Stimulated activated CD4-positive, alpha-beta T cell treated with anti-CD3 and anti-CD28 coated beads, Interleukin-1b, Interleukin-23, amount 100 ng/mL, for 4 hours (primary cell): ENCODE data around the gene PPID.
"Not testable (repeated sequence)": the region's sequence is repeated elsewhere in the genome, so short reads cannot be mapped to it uniquely, and the experiment has no call there.

Experiments
- DNase-seq, 2 donors: peaks; one replicate each; pipeline ENCODE4 v3.0.0-alpha.2; 2020; ENCODE audit warnings: low read depth in 2 of 2

The PPID gene

DNA sequence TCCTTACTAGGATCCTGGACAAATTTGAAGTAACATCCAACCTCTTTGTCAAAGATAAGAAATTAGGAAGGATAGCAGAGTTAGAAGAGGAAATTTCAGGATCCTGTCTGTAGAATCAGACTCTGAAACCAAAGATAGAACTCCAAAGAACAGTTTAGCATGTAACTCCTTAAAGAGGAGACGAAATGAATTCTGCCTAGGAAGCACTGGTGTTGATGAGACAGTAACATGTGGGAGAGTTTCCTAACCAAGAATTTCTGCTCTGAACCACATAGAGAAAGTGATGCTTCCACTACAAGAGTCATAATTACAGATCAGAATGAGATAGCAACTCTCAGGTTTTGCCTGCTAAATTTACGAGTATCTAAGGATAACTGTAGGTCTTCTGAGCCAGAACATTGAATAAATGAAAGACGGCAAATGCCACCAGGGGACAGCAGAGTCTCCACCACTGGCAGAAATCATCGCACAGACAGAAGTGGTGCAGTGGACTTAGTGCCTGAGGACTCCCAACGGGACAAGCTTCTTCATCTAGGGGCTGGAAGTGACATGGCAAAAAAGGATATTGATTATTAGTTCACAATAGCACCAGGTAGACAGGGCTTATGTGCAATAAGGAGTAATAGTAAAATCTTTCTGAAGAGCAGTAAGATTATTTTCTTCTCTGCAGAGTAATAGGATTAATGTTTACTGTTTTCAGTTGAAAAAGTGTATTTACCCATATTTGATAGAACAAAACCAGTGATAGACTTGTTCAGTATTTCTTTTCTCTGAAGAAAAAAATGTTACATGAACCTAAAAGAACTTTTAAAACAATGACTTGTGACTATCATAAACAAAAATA, 6.7 kb upstream of the PPID start:
- peak; percentile 19 to 33 for DNase-seq

DNA sequence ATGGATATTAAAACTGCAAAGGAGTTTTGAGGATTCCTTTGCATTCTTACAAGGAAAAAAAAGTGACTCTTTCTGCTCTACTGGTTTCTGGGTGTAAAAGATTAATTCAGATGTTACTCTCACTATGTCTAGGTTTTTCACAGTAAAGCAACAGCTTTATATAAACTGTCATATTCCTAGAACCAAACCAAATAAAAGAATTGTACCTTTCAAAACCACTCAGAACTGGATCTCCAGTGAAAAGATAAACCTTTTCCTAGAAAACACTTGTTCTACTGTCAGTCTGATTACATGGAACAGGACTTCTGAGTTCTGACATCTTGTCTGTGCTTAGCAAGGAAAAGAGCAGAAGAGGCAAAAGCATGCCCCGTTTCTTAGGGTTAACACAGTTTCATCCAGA, 5.0 kb upstream of the PPID start:
- no peak for DNase-seq

DNA sequence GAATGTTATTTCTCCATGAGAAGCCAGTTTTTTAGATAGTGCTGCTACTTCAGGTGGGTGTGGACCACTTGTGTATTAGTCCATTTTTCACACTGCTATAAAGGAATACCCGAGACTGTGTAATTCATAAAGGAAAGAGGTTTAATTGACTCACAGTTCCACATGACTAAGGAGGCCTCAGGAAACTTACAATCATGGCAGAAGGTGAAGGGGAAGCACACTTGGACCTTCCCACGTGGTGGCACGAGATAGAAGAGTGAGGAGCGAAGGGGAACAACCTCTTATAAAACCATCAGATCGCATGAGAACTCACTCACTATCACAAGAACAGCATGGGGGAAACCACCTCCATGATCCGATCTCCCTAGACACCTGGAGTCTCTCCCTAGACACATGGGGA, 3.4 kb upstream of the PPID start:
- no peak for DNase-seq

DNA sequence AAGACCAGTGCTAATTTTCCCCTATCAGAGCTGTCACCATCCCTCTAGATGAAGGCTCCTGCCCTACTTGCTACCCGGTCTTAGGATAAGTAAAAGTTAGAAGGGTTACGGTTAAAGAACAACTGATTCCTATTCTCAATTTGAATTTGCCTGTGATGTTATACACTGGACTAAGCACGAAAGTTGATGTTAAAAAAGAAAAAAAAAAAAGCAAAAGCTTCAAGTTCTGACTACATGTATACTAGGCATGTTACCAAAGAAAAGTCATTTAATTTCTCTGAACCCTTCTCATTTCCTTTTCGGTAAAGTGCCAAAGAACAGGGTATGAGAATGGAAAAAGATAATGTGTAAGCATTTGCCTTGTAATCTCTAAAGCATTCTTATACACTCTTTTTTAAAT, 1.4 kb upstream of the PPID start:
- DNase-seq = no peak

DNA sequence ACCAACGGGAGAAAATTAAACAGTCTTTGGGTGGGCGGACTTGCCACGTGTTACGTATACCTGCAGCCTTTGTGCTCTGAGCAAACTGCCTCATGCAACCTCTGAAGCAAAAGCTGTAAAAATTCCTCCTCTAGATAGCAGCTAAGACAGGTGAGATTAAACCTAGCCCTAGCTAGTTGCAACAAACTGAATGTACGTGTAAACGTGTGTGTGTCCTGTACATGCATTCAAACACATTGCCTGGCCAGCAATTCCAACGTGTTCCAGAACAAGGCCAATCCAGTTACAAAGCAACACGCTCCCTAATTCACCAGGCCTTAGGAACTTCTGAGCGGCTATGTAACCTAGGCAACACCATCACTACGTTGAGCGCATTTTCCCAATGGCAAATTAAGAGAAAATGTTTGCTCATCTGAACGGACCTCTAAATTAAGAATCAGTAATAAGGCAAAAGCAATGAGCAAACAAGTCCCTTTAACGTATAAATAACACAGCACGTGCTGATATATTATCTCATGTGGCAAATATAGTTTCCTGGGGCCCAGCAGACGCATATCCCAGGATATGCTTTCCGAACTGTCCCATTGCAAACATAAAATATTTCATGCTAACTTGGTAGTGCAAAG, 792 bp downstream of the PPID start:
- no peak for DNase-seq

DNA sequence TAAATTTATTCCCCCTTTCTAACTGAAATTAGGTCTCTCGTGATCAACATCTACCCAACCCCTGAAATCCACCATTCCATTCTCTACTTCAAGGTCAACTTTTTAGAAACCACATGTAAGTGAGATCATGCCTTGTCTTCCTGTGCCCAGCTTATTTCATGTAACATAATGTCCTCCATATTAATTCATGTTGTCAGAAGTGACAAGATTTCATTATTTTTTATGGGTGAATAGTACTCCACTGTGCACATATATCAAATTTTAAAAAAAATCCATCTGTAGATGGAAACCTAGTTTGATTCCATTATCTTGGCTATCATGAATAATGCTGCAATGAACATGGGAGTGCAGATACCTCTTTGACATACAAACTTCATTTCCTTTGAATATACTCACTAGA, 1.5 kb downstream of the PPID start:
- DNase-seq = no peak

DNA sequence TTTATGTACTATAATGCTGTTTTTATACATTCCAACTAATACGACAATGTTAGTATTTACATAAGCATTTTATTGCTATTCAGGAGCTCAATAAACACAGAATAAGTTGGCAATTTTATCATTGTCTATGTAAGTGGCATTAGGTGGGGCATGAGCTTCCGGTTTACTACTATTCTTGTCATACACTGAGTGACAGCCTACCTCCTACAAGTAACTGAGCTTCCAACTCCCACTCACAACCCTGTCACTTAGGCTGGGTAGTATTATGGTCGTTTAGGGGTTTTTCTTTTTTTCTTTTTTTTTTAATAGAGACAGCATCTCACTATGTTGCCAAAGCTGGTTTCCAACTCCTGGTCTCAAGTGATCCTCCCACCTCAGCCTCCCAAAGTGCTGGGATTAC, 7.4 kb downstream of the PPID start:
- DNase-seq = no peak

DNA sequence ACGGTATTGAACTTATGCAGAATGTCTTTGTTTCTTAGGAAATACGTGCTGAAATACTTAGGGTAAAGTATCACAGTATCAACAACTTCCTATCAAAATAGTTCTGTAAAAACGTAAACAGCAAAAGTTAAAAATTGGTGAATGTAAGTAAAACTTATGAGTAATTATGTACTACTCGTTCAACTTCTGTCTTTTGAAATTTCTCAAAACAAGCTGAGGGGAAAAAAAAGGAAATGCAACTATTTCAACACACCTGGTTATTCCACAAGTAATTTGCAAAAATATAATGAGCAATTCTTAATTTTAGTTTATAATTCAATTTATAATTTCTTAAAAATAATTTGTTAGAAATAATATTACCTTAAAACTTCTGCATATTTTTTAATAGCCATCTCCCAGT, 8.3 kb downstream of the PPID start:
- DNase-seq = no peak

DNA sequence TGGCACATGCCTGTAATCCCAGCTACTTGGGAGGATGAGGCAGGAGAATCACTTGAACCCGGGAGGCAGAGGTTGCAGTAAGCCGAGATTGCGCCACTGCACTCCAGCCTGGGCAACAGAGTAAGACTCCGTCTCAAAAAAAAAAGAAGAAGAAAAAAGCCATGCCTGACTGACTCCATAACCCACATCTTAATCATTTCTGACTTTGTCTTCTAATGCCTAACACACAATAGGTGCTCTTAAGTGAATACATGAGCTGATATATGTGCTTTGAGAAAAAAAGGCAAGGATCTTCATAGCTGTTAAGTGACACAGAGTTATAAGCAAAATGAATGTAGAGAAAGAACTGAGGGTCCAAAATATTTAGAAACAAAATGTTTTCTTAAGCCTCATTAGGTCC, 10.6 kb downstream of the PPID start:
- DNase-seq = not testable (repeated sequence)

DNA sequence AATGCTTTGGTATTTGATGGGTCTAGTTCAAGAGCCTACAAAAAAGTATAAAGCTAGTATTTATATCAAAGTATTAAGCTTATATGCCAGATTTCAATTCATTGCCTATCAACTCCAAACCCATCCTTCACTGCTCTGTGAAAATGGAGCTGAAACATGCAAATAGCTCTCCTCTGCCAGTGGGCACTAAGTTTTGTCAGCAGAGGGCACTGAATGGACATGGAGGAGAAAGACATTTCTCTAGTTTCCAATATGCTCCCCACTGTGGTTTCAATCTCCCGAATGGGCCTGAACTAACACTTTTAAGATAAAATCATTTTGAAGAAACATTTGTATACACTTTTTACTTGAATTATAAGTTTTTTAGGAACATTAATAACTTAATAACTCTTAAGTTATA, 12.4 kb downstream of the PPID start:
- DNase-seq = no peak

DNA sequence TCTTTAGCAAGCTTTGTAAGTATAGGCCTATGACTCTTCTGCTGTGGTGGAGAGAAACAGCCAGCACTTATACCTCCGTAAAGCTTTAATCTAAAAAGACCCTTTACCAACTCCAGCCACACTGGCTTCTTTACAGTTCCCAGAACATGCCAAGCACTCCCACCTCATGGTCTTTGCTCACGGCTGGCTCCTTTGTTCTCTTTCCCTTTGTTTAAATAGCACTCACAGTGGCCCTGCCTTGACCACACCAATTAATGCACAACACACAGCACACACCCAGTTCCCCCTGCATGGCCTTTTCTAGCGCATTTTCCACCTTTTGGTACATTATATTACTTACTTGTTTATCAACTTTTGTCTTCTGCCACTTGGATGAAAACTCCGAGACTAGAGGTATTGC, 18.9 kb downstream of the PPID start:
- DNase-seq = no peak

DNA sequence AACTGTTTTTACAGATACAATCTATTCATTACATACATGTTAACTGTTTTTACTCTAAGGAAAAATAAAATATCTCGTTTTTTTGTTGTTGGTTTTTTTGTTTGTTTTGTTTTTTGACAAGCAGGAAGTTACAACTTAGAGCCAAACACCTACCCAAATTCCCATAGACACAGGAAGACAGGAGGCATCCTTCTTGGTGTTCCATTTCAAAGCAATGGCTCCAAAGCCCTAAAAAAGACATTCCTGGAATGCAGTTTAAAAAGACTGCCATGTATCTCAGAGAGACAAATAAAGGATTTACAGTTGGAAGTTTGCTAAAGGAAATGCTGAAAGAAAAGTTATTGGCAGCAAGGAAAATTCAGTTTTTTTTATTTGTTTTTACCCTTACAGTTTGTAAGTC, 34.4 kb downstream of the PPID start:
- DNase-seq = no peak

DNA sequence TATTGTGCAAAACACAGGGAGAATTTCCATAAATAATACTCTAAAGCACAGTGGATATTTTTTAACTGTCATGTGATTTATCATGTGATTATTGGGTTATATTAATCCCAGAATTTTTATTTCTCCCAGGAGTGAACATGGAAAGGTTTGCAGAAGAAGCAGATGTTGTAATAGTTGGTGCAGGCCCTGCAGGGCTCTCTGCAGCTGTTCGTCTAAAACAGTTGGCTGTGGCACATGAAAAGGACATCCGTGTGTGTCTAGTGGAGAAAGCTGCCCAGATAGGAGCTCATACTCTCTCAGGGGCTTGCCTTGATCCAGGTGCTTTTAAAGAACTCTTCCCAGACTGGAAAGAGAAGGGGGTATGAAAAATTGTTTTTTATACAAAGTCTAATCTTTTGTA, 41.1 kb downstream of the PPID start:
- DNase-seq = no peak

DNA sequence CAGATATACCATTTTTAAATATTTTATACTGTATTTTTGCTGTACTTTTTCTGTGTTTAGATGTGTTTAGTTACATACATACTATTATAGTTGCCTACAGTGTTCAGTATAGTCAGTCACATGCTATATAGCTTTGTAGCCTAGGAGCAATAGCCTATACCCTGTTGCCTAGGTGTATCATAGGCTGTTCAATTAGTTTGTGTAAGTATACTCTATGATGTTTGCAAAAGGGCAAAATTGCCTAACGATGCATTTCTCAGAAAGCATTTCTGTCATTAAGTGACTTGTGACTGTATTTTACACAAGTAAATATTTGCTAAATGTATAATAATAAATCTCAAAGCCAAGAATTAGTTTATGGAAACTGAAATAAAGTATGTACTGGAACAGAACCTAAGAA, 41.6 kb downstream of the PPID start:
- no peak for DNase-seq

DNA sequence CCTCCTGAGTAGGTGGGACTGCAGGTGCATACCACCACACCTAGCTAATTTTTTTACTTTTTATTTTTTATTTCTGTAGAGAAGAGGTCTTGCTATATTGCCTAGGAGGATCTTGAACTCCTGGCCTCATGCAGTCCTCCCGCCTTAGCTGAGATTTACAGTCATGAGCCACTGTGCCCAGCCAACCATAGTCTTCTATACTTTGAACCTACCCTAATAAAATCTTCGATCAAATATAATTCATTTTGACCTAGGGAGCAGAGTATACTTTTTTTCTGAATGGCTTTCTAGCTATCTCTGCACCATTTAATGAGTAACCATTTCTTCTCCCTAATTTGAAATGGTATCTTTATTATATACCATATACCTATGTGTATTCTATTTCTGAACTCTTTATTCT, 44.4 kb downstream of the PPID start:
- DNase-seq = no peak

DNA sequence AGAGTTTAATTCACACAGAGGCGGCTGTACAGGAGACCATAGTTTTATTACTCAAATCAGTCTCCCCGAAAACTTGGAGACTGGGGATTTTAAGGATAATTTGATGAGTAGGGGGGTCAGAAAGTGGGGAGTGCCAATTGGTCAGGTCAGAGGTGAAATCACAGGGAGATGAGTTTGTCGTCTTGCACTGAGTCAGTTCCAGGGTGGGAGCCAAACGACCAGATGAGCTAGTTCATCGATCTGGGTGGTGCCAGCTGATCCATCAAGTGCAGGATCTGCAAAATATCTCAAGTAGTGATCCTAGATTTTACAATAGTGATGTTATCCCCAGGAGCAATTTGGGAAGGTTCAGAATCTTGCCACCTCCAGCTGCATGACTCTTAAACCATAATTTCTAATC, 47.1 kb downstream of the PPID start:
- DNase-seq = no peak

DNA sequence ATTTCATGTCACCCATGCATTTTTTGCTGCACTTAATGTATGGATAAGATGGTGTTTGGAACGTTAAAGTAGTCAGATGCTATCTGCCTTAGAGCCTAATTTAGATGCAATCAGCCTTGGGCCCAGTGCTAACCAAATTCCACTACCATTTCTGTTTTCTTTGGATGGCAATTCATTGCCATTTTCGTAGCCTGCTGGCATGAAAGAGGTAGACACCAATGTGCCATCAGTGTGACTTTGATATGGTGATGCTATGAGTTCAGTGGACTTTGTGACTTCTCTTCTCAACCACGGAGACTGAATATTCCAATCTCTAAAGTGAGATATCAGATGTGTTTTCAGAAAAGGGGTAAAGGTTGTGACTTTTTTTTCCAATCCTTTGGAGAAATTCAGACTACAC, 49.6 kb downstream of the PPID start:
- no peak for DNase-seq

DNA sequence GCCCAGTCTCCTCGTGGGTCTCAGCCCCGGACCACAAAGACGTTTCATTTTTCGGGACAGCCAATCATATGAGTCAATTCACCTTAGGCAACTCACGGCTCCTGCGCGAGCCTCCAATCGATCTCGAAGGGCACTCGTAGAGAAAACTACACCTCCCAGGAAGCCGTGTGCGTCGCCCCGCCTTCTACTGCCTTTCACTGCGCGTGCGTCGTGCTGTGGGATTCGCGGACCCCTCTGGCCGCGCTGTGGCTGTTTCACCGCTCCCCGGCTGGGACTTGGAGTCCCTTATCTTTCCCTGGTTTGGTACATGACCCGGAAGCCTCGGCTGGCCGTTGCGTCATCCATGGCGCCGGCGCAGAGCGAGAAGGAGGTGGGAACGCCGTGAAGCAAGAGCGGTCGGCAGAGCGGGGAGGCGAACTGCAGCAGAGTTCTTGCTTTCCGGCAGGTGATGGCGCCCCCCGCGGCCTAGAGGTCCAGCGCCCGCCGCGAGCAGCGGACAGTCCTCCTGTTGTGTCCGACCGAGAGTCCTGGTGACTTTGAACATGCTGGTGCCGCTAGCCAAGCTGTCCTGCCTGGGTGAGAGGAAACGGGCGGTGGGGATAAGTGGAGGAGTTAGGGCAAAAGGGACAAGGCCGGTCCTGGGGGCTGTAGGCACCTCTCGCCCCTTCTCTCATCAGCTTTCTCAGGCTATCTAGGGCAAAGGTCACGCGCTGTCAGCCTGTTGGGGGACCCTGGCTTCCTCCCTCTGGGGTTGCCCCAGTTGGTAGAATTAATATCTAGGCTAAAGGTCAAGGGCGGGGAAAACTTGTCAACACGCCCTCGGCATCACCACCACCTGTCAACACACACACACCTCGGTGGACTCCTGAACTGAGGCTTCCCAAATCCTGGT, 51.0 kb downstream of the PPID start, which contains the start of gene ETFDH:
TSS of gene ETFDH (plus strand) at position 382 of the 892 bp plus-strand sequence. CDS start at position 543, 161 bp downstream.
- DNase-seq = peak; percentile 94 to 95

DNA sequence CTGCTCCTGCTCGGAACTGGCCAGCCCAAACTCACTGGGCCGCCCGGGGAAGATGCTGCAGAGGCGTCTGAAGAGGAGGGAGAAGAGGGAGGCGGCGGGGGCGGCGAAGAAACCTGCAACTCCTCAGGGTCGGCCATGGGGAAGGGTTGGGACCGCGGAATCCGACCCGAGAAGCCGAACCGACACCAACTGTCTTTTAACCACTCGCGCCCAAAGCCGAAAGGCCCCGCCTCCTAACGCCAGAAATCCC, 51.6 kb downstream of the PPID start, which contains the start of gene C4orf46:
TSS of gene C4orf46 (minus strand) at position 223 of the 250 bp plus-strand sequence. CDS start at position 137, 86 bp downstream.
- DNase-seq = no peak

DNA sequence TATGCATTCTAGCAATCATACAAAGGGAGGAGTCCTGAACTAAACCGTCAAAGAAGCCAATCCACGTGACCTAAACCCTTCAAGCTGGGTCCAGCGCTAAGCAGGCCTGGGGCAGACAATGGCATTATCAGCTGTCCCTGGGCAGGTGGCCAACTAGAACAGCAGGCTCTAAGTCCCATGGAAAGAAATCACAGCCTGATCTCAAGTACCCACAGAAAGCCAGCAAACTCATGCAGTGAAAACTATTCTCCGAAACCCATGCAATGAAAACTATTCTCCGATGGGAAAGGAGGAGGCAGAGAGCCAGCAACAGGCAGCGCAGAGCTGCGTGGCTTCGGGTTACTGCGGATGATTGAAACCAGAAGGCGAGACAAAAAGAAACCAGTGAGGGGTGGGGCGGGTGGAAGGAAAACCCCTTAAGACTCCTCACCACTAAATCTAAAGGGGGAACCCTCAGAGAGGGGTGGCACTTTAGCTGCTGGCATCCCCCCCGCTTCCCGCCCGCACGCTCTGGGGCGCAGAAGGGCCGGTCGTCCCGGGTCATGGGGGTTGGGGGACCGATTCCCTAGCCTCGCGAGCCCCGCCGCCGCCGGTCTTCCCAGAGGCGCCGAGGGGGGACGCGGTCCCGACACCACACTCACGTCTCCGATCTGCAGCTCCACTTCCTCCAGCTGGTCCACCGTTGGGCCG, 52.1 kb downstream of the PPID start:
- DNase-seq = peak; percentile 25 to 46

DNA sequence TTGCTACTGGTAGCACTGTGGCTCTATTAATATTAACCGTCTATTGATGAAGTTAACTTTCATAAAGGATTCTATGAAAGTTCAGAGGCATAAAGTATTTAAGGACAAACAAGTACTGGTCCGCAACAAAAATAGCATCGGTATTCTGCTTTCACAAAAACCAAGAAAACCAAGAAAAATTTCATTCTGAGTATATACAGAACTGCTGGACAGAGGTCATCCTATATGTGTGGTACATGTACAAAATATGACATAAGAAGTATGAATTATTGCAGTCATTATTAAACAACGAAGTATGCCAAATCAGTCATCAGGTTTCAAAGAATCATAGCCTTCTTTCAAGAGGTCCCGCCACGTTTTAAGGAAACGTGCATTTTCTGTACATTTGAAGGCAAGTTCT, 53.9 kb downstream of the PPID start:
- no peak for DNase-seq

DNA sequence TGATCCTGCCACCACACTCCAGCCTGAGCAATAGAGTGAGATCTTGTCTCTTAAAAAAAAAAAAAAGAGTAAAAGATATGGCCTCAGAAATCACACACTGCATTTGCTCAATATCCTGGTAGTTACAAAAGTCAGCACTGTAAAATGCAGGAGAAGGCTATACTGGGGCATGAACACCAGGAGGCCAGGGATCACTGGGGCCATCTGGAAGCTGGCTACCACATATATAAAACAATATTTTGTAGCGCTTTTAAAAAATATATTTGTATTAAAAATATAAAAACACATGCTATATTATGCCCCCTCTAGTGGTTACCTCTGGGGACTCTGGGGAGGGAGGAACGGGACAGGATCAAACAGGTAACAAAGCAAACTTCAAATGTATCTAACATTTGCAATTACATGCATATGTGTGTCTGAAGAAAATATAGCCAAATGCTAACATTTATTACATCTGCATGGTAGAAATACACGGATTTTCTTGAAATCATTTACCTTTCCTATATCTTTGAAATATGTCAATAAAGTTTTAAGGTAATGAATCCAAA, 55.5 kb downstream of the PPID start:
- DNase-seq = no peak
